Bronchial smooth muscle cell (primary cell): Measurements from ENCODE around the gene TRPM3. TPM values are rescaled to one million over a fixed set of nuclear protein-coding genes. Genes with fewer than 3 reads are reported as not detected.

Experiments used
- total RNA-seq: library from RNA; depleted of rRNA; stranded (reverse); fragments of >200 nt; gene quantifications from 2 replicates; pipeline ENCODE4 v1.2.1, GENCODE V29; 2014

The TRPM3 gene
- under 0.01 and 0.32 TPM in 2 replicates for total RNA-seq

DNA sequence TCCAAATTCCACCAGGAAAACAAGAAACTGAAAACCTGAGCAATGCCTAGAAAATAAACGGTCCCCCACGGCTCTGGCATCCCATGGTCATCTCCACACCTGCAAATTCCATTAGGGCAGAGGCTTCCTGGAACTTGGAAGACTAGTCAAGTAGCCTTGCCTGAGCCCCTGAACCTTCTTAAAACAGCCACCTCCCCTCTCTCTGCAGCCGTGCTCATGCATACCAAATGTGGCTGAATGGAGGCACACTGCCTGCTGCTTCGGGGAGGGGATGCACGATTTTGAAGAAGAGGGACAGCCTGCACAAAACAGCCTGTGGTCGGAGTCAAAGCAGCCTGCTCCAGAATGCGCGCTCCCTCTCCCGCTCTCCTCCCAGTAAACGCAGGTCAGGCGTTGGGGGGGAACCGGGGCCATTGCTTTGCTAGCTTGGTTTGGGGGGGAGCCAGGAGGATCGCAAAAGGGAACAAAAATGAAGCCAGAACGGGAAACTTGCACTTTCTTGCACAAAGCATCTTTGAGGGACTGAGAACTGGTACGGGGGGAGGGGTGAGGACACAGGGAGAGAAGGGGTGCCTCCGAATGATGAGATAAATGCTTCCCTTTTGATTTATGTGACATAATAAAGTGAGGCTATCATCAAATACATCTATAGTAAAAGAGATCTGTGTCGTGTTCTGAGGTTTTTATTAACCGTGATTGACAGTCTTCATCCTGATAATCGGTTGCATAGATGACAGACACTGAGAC is at the start of gene TRPM3:
Gene TRPM3 (minus strand): TSS at position 347 of the 747 bp plus-strand sequence. CDS start 267 bp downstream, at position 80.

